GM21526 (cell line): ENCODE data around the gene LYPD1.
"Not testable (repeated sequence)": the region's sequence is repeated elsewhere in the genome, so short reads cannot be mapped to it uniquely, and the experiment has no call there.

Experiments
- ATAC-seq: cut with Tn5 transposase; IDR thresholded peaks from one replicate; pipeline ENCODE4 v1.9.1; 2021; ENCODE audit warnings: moderate library complexity; ENCODE audit not compliant: unreplicated experiment, low FRiP score

The LYPD1 gene

DNA sequence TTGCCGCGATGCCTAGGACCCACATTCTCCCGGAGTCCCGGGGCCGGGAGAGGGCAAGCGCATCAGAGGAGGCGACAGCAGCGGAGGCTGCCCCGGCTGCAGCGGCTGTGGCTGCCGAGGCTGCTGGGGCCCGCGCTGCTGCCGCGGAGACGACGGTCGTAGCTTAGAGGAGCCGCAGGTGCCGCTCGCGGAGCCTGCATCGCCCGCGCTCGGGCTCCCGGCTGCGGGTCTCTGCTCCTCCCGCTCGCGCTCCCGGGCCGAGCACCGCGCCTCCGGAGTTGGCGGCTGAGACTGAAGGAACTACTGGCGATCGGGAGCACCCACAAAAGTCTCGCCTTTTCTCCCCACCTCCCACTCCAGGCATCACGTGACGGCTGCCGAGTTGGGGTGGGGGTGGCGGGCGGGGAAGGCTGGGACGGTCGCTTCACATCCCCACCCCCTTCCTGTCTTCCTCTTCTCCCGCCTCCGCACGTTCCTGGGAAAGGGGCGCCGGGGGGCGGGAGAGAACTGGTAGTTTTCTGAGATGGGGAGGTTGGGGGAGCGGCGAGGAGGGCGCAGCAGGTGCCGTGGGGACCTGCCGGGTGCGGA, at the start of gene LYPD1:
Gene LYPD1 (minus strand): TSS at position 298 of the 588 bp plus-strand sequence. CDS start 273 bp downstream, at position 25.
- ATAC-seq: no peak

GRCh38 chr2:132719480-132719879, 49.5 kb upstream of the LYPD1 start:
- no peak for ATAC-seq

GRCh38 chr2:132716954-132717353, 46.9 kb upstream of the LYPD1 start:
- ATAC-seq: no peak

GRCh38 chr2:132715386-132716351, 45.7 kb upstream of the LYPD1 start:
- no peak for ATAC-seq

DNA sequence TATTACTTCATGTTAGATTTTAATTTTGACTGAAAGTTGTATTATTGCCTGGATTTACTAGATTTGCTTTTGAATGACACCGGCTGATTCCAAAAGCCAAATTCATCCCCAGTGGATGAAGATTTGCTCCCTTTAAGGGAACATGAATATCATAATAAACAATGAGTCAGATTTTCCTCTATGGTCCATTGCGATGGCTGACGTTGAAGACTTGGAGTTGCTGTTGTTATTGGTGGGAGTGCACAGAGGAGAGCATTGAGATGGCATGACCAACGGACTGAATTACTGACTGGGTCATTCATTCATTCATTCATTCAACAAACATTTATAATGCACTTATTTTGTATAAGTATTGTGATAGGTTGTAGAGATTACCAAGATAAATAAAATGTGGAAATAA, 33.4 kb upstream of the LYPD1 start:
- no peak for ATAC-seq

GRCh38 chr2:132701810-132702209, 31.8 kb upstream of the LYPD1 start:
- no peak for ATAC-seq

DNA sequence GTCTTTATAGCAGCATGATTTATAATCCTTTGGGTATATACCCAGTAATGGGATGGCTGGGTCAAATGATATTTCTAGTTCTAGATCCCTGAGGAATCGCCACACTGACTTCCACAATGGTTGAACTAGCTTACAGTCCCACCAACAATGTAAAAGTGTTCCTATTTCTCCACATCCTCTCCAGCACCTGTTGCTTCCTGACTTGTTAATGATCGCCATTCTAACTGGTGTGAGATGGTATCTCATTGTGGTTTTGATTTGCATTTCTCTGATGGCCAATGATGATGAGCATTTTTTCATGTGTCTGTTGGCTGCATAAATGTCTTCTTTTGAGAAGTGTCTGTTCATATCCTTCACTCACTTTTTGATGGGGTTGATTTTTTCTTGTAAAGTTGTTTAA, 29.8 kb upstream of the LYPD1 start:
- not testable (repeated sequence) for ATAC-seq

- ATAC-seq: not testable (repeated sequence)
Measured at GRCh38 chr2:132698347-132698746, 28.3 kb upstream of the LYPD1 start.

DNA sequence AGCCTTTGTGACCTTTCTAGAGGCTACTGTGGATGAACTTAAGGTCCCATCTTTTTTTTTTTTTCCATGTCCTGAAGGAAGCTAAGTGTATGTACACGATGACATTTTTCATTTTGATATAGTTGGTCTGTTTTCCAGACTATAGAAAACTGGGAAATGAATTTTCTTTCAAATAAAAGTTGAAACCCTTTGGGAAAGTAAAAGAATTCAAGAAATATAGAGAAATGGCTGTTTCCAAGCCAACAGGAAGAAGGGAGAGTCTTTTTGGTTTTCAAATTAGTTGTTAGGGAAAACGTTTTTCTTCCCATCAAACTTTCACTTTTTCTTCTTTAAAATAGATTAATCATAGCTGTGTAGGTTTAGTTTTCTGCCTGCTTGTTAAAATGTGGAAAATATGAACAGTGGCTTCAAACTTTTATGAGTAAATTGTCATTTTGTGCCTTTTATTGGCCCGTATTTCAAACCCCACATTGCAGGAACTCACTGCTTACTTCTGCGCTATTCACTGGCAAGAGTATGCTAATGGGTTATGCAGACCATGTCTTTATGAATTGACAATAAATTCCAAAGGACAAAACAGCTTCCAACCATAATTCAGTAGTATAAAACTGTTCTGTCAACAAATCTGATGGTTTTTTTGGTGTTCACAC, 27.7 kb upstream of the LYPD1 start:
- ATAC-seq: no peak

GRCh38 chr2:132692816-132693215, 22.8 kb upstream of the LYPD1 start:
- no peak for ATAC-seq

- ATAC-seq: no peak
Measured at GRCh38 chr2:132691556-132691955, 21.6 kb upstream of the LYPD1 start.

- no peak for ATAC-seq
Measured at GRCh38 chr2:132690664-132691303, 20.8 kb upstream of the LYPD1 start.

- ATAC-seq: no peak
Measured at GRCh38 chr2:132681766-132682165, 11.8 kb upstream of the LYPD1 start.

GRCh38 chr2:132680544-132680943, 10.5 kb upstream of the LYPD1 start:
- ATAC-seq: no peak

- no peak for ATAC-seq
Measured at GRCh38 chr2:132678483-132678882, 8.5 kb upstream of the LYPD1 start.

GRCh38 chr2:132677661-132678060, 7.7 kb upstream of the LYPD1 start:
- ATAC-seq: no peak

DNA sequence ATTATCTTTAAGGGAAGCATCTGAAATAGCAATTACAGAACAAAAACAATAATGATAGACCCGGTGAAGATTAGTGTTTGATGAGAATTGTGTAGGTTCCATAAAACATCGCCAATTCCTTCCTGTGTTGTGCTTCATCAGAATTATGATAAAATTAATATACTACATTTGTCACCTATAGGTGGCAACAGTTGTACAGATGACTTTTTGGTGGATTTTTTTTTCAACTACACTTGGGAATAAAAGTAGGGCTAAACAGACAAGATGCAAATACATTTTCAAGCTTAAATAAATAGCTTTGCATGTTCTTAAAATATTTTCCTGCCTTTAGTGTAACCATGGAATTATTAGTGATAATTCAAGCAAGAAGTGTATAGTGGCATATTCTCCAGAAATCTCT, 7.0 kb upstream of the LYPD1 start:
- no peak for ATAC-seq

GRCh38 chr2:132671151-132671835, 1.3 kb upstream of the LYPD1 start:
- ATAC-seq: no peak

GRCh38 chr2:132670496-132671150, 618 bp upstream of the LYPD1 start:
- no peak for ATAC-seq
